GM19035 (cell line): ENCODE results near the gene AMIGO3.

Experiments used
- ATAC-seq: cut with Tn5 transposase; IDR thresholded peaks from one replicate; pipeline ENCODE4 v1.9.1; 2021; ENCODE audit not compliant: unreplicated experiment

The AMIGO3 gene

GRCh38 chr3:49725906-49726681 lies 6.6 kb upstream of the AMIGO3 start:
- no peak for ATAC-seq

- ATAC-seq, result no peak
These were observed 5.1 kb upstream of the AMIGO3 start for GRCh38 chr3:49724586-49724985.

GRCh38 chr3:49723628-49724551 lies 4.4 kb upstream of the AMIGO3 start, which contains the start of gene GMPPB:
TSS of gene GMPPB (minus strand) at chr3:49723951. CDS start at chr3:49723726, 225 bp downstream.
- ATAC-seq, result peak; percentile 75

- peak; percentile 18 for ATAC-seq
These were observed 3.8 kb upstream of the AMIGO3 start for GRCh38 chr3:49723296-49723627.

- no peak for ATAC-seq
These were observed 3.4 kb upstream of the AMIGO3 start for GRCh38 chr3:49722896-49723295.

GRCh38 chr3:49721896-49722781 lies 2.7 kb upstream of the AMIGO3 start:
- no peak for ATAC-seq

GRCh38 chr3:49721596-49721895 lies 2.1 kb upstream of the AMIGO3 start:
- no peak for ATAC-seq

- no peak for ATAC-seq
These were observed 1.5 kb upstream of the AMIGO3 start for GRCh38 chr3:49720855-49721595.

GRCh38 chr3:49718858-49719213 lies 648 bp downstream of the AMIGO3 start:
- no peak for ATAC-seq

GRCh38 chr3:49717959-49718857 lies 1.3 kb downstream of the AMIGO3 start:
- no peak for ATAC-seq

- no peak for ATAC-seq
These were observed 2.1 kb downstream of the AMIGO3 start for GRCh38 chr3:49717211-49717958.

- no peak for ATAC-seq
These were observed 2.7 kb downstream of the AMIGO3 start for GRCh38 chr3:49716691-49717210.

GRCh38 chr3:49716169-49716568 lies 3.3 kb downstream of the AMIGO3 start:
- ATAC-seq, result no peak

GRCh38 chr3:49715611-49716121 lies 3.8 kb downstream of the AMIGO3 start:
- ATAC-seq, result no peak

- ATAC-seq, result no peak
These were observed 4.5 kb downstream of the AMIGO3 start for GRCh38 chr3:49714728-49715550.

- no peak for ATAC-seq
These were observed 6.0 kb downstream of the AMIGO3 start for GRCh38 chr3:49713336-49714105.
